Bladder microvascular endothelial cell (primary cell): ENCODE results near the gene ZNF584. TPM values are rescaled to one million over a fixed set of nuclear protein-coding genes. Genes with fewer than 3 reads are reported as not detected.

Source experiments
- total RNA-seq: library from RNA; depleted of rRNA; stranded (reverse); fragments of >200 nt; gene quantifications from 2 replicates; pipeline ENCODE4 v1.2.3, GENCODE V29; 2014

Gene ZNF584
- 7.6 and 11.8 TPM in 2 replicates for total RNA-seq

GRCh38 chr19:58408152-58409009 lies at the start of gene ZNF584:
Gene ZNF584 (plus strand): TSS chr19:58408649. CDS start chr19:58409148, 499 bp downstream.

GRCh38 chr19:58362272-58362994 lies 46.0 kb upstream of the ZNF584 start, which contains the start of gene ZNF497:
Gene ZNF497 (minus strand): TSS chr19:58362751. CDS start chr19:58357635, 5,116 bp downstream.

GRCh38 chr19:58380662-58381459 lies 27.6 kb upstream of the ZNF584 start, which contains the start of gene ZNF837:
Gene ZNF837 (minus strand): TSS chr19:58381030. CDS start chr19:58369332, 11,698 bp downstream.

GRCh38 chr19:58386576-58387337 lies 21.7 kb upstream of the ZNF584 start, which contains the start of gene RPS5:
Gene RPS5 (plus strand): TSS chr19:58387269. CDS start chr19:58388138, 869 bp downstream.

GRCh38 chr19:58395220-58395978 lies 13.1 kb upstream of the ZNF584 start, which contains the start of gene RNF225:
Gene RNF225 (plus strand): TSS chr19:58395656. CDS start chr19:58396090, 434 bp downstream.

GRCh38 chr19:58439576-58440554 lies 31.4 kb downstream of the ZNF584 start, which contains the start of gene ZNF132:
Gene ZNF132 (minus strand): TSS chr19:58440153. CDS start chr19:58439821, 332 bp downstream.

GRCh38 chr19:58451358-58452101 lies 43.1 kb downstream of the ZNF584 start, which contains the start of gene ZNF324B:
Gene ZNF324B (plus strand): TSS chr19:58451622. CDS start chr19:58453702, 2,080 bp downstream.

GRCh38 chr19:58466760-58467589 lies 58.5 kb downstream of the ZNF584 start, which contains the start of gene ZNF324:
Gene ZNF324 (plus strand): TSS chr19:58467080. CDS start chr19:58469186, 2,106 bp downstream.

Other genes with a start within 250 kb of the ZNF584 start
- 14.7 and 21.0 TPM in 2 replicates for gene ZNF274, start 225.6 kb upstream of the ZNF584 start, total RNA-seq
- 36.3 and 58.2 TPM in 2 replicates for gene ZNF544, start 179.7 kb upstream of the ZNF584 start, total RNA-seq
- gene ZNF8, start 129.7 kb upstream of the ZNF584 start, total RNA-seq: 2.6 and 5.2 TPM in 2 replicates
- 17.0 and 32.5 TPM in 2 replicates for gene ERVK3-1, start 103.3 kb upstream of the ZNF584 start, total RNA-seq
- gene ZSCAN22, start 81.7 kb upstream of the ZNF584 start, total RNA-seq: 1.3 and 3.3 TPM in 2 replicates
- 2.5 and 2.9 TPM in 2 replicates for gene A1BG, start 55.2 kb upstream of the ZNF584 start, total RNA-seq
- 0.81 and 1.6 TPM in 2 replicates for gene ZNF497, start 45.9 kb upstream of the ZNF584 start, total RNA-seq
- gene ZNF837, start 27.6 kb upstream of the ZNF584 start, total RNA-seq: 1.2 and 1.9 TPM in 2 replicates
- 1,823 and 2,576 TPM in 2 replicates for gene RPS5, start 21.4 kb upstream of the ZNF584 start, total RNA-seq
- gene RNF225, start 13.0 kb upstream of the ZNF584 start, total RNA-seq: not detected in 2 replicates
- gene ZNF132, start 31.5 kb downstream of the ZNF584 start, total RNA-seq: 3.7 and 6.3 TPM in 2 replicates
- gene ZNF324B, start 43.0 kb downstream of the ZNF584 start, total RNA-seq: 5.2 and 10.5 TPM in 2 replicates
- gene ZNF324, start 58.4 kb downstream of the ZNF584 start, total RNA-seq: 7.6 and 11.2 TPM in 2 replicates
- 3.5 and 3.9 TPM in 2 replicates for gene ZNF446, start 67.7 kb downstream of the ZNF584 start, total RNA-seq
- gene SLC27A5, start 103.3 kb downstream of the ZNF584 start, total RNA-seq: 5.9 and 11.2 TPM in 2 replicates
- 4.4 and 6.9 TPM in 2 replicates for gene ZBTB45, start 111.2 kb downstream of the ZNF584 start, total RNA-seq
- gene TRIM28, start 135.4 kb downstream of the ZNF584 start, total RNA-seq: 287 and 532 TPM in 2 replicates
- gene CHMP2A, start 146.5 kb downstream of the ZNF584 start, total RNA-seq: 102 and 110 TPM in 2 replicates
- gene UBE2M, start 150.0 kb downstream of the ZNF584 start, total RNA-seq: 61.0 and 79.7 TPM in 2 replicates
- 5.8 and 11.1 TPM in 2 replicates for gene MZF1, start 164.7 kb downstream of the ZNF584 start, total RNA-seq